ENCODE results near the gene RNMT. TPM values are rescaled to one million over a fixed set of nuclear protein-coding genes. Genes with fewer than 3 reads are reported as not detected.
"Not testable (repeated sequence)": the region's sequence is repeated elsewhere in the genome, so short reads cannot be mapped to it uniquely, and the experiment has no call there.

Gene RNMT
- total RNA-seq (100 to 1,000 TPM in 1 of 2 donors, 10 to 100 TPM in 1; 93.5 to 115 TPM), total RNA-seq (103 to 174 reads per million in 2 donors)

DNA sequence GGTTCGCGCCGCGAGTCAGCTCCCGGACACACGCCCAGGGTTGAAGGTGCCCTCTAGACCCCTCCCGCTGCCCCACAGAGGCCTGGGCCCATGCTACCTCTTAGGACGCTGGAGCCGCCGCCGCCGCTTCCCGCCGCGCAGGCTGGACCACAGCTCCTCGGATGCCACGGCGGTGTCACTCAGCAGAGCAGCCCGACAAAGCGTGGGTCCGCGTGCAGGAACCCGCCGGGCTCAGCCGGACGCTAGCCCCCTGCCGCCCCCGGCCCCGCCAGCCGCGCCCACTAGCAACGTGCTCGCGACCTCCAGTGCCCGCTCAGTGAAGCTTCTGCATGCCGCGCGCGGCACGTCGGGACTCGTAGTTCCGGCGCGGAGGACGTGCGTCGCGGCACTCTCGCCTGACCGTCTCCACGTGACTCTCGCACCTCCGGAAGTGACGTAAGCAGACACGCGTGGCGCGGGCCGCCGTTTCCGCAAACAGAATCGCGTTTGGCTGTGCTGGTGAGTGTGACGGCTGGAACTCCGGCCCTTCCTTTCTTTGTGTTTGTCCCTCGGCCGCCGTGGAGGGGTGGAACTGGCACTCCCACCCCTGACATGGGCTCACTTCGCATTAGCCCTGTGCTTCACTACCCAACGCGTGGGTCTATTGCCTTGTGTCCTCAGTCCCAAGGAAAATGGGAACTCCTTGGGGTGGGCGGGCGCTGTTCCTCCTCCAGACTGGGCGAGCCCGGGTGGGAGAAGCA is at the start of gene RNMT, which contains the start of gene FAM210A:
TSS of gene RNMT (plus strand) at position 442 of the 740 bp plus-strand sequence. CDS start 4,845 bp downstream, outside the sequence.
TSS of gene FAM210A (minus strand) at position 327 of the 740 bp plus-strand sequence. CDS start 44,481 bp downstream, outside the sequence.
- peak; percentile 94 for ATAC-seq
- peak within 1 kb of the TSS; percentile 98 for H3K27ac Mint-ChIP-seq
- H3K36me3 Mint-ChIP-seq (ENCODE audit: low read depth) = no peaks in the 10 kb centered on the region
- H3K4me3 Mint-ChIP-seq = peak within 1 kb of the TSS; percentile 91
- DNase-seq = peak; percentile 88
- H3K27me3 Mint-ChIP-seq = no peaks in the 10 kb centered on the region
- peaks cover 44% of the 10 kb centered on the region for H3K4me1 Mint-ChIP-seq
- H3K9me3 ChIP-seq (ENCODE audit: control insufficient read depth, low read length, poor library complexity, severe bottlenecking) = no peaks in the 10 kb centered on the region

DNA sequence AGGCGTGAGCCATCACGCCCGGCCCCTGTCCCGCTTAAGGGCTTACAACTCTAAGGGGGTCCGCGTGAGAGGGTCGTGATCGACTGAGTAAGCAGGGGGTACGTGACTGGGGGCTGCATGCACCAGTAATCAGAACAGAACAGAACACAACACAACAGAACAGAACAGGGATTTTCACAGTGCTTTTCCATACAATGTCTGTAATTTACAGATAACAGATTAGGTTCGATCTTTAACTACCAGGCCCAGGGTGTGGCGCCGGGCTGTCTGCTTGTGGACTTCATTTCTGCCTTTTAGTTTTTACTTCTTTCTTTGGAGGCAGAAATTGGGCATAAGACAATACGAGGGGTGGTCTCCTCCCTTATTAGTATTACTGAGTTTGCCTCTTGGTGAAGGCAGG is 49.1 kb upstream of the RNMT start:
- not testable (repeated sequence) for H3K27ac Mint-ChIP-seq; ATAC-seq; H3K4me1 Mint-ChIP-seq; H3K36me3 Mint-ChIP-seq (ENCODE audit: low read depth); H3K9me3 ChIP-seq (ENCODE audit: control insufficient read depth, low read length, poor library complexity, severe bottlenecking); H3K27me3 Mint-ChIP-seq; DNase-seq; H3K4me3 Mint-ChIP-seq

DNA sequence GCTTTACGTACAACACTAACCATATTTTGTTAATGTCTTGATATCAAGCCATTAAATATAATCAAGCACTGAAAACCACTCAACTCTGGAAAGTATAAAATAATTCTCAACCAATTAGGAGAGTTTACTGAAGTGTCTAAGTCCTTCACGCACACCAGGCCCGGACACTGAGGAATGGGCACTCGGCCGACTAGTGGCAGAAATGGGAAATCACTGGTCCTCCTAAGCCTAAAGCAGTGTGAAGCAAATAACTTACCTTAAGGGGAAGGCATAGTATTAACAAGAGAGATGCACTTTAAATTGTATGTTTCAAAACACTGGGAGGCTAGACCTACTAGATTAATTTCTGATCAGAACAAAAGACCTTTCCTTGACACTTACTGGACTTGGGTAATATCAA is 45.9 kb upstream of the RNMT start:
- no peak for ATAC-seq
- no peaks in the 10 kb centered on the region for H3K36me3 Mint-ChIP-seq (ENCODE audit: low read depth)
- no peaks in the 10 kb centered on the region for H3K27me3 Mint-ChIP-seq

DNA sequence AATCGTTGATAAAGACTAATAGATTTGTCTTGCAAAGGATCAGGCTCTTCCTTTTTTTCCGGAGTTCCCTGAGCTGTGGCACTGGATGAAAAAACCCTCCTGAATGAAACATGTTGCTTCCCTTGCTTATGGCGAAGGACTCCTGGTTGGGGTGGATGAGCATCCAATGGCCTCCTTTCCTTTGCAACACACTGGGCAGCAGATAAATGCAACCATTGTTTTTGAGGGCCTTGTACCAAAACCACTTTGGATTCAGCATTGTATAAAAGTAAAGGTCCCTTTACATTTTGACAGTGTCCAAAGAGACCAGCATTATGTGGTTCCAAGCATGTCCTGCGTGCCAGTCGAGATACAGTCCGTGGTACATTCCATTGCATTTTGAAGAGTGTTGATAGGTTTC is 44.8 kb upstream of the RNMT start:
- Mint-ChIP-seq H3K4me1 (peaks cover 12% of the 10 kb centered on the region), H3K4me3 (no peak overlapping the region), H3K27me3 (no peaks in the 10 kb centered on the region), H3K36me3 (ENCODE audit: low read depth) (no peaks in the 10 kb centered on the region), H3K27ac (no peak overlapping the region)
- ATAC-seq (no peak), DNase-seq (no peak)
- no peaks in the 10 kb centered on the region for H3K9me3 ChIP-seq (ENCODE audit: control insufficient read depth, low read length, poor library complexity, severe bottlenecking)

More for the DNA sequence above, 45.9 kb upstream of the RNMT start:
- H3K9me3 ChIP-seq (ENCODE audit: control insufficient read depth, low read length, poor library complexity, severe bottlenecking) = no peaks in the 10 kb centered on the region
- H3K4me3 Mint-ChIP-seq = no peak overlapping the region
- DNase-seq = no peak
- H3K27ac Mint-ChIP-seq = no peak overlapping the region
- H3K4me1 Mint-ChIP-seq = peaks cover 12% of the 10 kb centered on the region

DNA sequence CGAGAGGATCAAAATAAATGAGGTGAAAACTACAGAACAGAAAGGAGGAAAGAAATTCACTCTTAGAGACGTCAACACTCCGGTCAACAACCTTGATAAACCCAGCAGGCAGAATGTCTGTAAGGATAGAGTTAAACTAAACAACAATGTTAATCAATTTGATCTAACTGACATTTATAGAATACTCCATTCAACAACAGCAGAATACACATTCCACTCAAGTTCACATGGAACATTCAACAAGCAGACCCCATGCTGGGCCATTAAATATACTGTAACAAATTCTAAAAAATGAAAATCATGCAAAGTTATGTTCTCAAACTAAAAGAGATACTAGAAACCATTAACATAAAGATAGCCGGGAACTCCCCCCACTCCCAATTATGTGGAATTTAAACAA is 41.9 kb upstream of the RNMT start:
- Mint-ChIP-seq H3K27ac (no peak overlapping the region), H3K27me3 (no peaks in the 10 kb centered on the region), H3K4me3 (no peak overlapping the region), H3K36me3 (ENCODE audit: low read depth) (no peaks in the 10 kb centered on the region), H3K4me1 (peaks cover 20% of the 10 kb centered on the region)
- no peak for DNase-seq
- ATAC-seq = no peak
- no peaks in the 10 kb centered on the region for H3K9me3 ChIP-seq (ENCODE audit: control insufficient read depth, low read length, poor library complexity, severe bottlenecking)

DNA sequence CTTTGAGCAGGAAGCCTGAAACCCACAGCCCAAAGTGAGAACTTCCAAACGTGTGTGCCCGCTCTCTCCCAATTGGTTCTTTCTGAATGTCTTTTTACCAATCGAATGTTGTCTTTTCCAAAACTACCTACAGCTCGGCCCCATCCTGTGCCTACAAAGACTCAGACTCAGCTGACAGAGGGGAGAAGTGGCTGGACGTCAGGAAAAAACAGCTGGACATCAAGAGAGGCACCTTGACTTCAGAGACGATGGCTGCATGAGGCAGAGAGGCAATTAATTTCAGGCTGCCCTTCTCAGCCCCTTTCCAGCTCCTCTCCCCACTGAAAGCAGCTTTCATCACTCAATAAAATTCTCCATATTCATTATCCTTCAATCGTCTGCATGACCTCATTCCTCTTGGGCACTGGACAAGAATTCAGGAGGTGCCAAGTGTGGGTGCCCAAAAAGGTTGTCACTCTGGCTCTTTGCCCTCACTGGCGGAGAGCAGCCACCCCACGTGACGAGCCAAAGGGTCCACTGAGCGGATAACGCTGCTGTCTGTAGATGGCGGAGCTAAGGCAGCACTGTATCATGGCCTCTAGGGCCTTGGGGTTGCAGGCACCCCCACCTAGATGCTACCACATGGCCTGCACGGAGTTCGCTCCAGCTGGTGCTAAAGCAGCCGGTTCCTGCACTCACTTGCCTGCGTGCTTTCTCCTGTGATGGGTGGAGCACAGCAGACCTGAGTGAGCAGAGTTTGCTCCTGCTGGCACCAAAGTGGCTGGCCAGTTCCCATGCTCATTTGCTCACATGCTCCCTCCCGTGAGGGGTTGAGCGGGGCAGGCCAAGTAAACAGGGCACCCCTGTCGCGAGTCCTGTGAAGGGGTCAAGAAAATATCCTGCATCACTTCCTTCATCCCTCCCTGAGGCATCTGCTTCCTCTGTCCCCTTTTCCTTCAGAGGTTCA is 38.0 kb upstream of the RNMT start:
- no peak for ATAC-seq
- peaks cover 21% of the 10 kb centered on the region for H3K4me1 Mint-ChIP-seq
- no peak overlapping the region for H3K27ac Mint-ChIP-seq
- no peaks in the 10 kb centered on the region for H3K27me3 Mint-ChIP-seq
- H3K9me3 ChIP-seq (ENCODE audit: control insufficient read depth, low read length, poor library complexity, severe bottlenecking) = no peaks in the 10 kb centered on the region
- no peak overlapping the region for H3K4me3 Mint-ChIP-seq
- H3K36me3 Mint-ChIP-seq (ENCODE audit: low read depth) = no peaks in the 10 kb centered on the region
- no peak for DNase-seq

DNA sequence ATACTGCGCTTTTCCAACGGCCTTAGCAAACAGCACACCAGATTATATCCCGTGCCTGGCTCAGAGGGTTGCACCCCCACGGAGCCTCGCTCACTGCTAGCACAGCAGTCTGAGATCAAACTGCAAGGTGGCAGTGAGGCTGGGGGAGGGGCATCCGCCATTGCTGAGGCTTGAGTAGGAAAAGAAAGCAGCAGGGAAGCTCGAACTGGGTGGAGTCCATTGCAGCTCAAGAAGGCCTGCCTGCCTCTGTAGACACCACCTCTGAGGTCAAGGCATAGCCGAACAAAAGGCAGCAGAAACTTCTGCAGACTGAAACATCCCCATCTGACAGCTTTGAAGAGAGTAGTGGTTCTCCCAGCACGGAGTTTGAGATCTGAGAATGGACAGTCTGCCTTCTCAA is 36.4 kb upstream of the RNMT start:
- H3K4me1 Mint-ChIP-seq = peaks cover 16% of the 10 kb centered on the region
- not testable (repeated sequence) for H3K27me3 Mint-ChIP-seq; H3K27ac Mint-ChIP-seq; H3K36me3 Mint-ChIP-seq (ENCODE audit: low read depth); H3K4me3 Mint-ChIP-seq; H3K9me3 ChIP-seq (ENCODE audit: control insufficient read depth, low read length, poor library complexity, severe bottlenecking); DNase-seq; ATAC-seq

DNA sequence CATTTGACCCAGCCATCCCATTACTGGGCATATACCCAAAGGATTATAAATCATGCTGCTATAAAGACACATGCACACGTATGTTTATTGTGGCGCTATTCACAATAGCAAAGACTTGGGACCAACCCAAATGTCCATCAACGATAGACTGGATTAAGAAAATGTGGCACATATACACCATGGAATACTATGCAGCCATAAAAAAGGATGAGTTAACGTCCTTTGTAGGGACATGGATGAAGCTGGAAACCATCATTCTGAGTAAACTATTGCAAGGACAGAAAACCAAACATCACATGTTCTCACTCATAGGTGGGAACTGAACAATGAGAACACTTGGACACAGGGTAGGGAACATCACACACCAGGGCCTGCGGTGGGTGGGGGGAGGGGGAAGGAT is 31.1 kb upstream of the RNMT start:
- not testable (repeated sequence) for DNase-seq; H3K27me3 Mint-ChIP-seq; ATAC-seq; H3K36me3 Mint-ChIP-seq (ENCODE audit: low read depth); H3K27ac Mint-ChIP-seq; H3K9me3 ChIP-seq (ENCODE audit: control insufficient read depth, low read length, poor library complexity, severe bottlenecking); H3K4me3 Mint-ChIP-seq
- H3K4me1 Mint-ChIP-seq = peaks cover 12% of the 10 kb centered on the region

DNA sequence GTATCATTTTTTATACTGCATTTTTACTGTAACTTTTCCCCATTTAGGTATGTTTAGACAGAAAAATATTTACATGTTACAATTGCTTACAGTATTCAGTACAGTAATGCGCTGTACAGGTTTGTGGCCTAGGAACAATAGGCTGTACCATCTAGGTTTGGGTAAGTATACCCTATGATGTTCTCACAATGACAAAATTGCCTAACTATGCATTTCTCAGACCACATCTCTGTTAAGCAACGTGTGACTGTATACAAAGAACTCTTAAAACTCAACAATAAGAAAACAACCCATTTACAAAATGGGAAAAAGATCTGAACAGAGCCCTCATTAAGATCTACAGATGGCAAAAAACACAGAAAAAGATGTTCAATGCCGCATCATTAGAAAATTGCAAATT is 29.5 kb upstream of the RNMT start:
- Mint-ChIP-seq H3K27me3 (no peaks in the 10 kb centered on the region), H3K27ac (no peak overlapping the region), H3K4me1 (peaks cover 10% of the 10 kb centered on the region), H3K36me3 (ENCODE audit: low read depth) (no peaks in the 10 kb centered on the region), H3K4me3 (no peak overlapping the region)
- no peaks in the 10 kb centered on the region for H3K9me3 ChIP-seq (ENCODE audit: control insufficient read depth, low read length, poor library complexity, severe bottlenecking)
- no peak for ATAC-seq
- DNase-seq = no peak

DNA sequence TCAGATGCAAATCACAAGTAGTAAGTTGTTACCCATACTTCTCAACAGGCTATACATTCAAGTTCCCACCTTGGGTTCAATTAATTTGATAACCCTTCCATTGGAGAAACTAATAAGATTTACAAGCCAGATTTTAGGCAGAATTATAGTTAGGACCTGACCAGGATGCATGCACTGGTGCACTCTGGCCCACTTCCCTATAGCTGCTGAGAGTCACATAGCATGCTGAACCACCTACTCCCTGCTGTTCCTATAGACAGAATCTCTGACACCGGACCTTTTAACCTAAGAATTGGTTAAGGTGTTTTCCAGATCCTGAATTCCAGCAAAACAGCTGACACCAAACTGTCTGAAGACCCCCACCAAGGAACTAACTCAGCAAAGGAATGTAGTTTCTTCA is 26.3 kb upstream of the RNMT start:
- Mint-ChIP-seq H3K36me3 (ENCODE audit: low read depth) (peaks cover 3% of the 10 kb centered on the region), H3K27ac (no peak overlapping the region), H3K4me1 (peaks cover 10% of the 10 kb centered on the region), H3K4me3 (no peak overlapping the region), H3K27me3 (no peaks in the 10 kb centered on the region)
- no peak for ATAC-seq
- DNase-seq = no peak
- no peaks in the 10 kb centered on the region for H3K9me3 ChIP-seq (ENCODE audit: control insufficient read depth, low read length, poor library complexity, severe bottlenecking)

DNA sequence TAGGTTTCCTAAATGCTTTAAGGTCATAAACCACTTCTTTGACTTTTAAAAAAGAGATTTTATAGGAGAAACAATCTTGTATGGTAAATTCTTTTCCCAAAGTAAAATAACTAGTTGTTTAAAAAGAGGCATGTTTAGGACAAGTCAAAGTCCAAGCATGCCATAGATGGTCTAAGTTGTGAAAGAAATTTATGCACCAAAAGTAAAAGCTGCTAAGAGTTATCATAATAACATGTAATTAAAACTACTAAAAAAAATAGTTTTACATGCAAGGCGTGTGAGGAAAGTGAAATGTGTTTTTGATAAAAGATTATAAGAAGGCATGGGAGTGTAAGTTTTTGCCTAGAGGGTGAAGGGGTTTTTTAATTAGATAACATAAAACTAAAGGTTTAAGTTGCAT is 22.6 kb upstream of the RNMT start:
- H3K4me1 Mint-ChIP-seq = peaks cover 8% of the 10 kb centered on the region
- H3K27me3 Mint-ChIP-seq = no peaks in the 10 kb centered on the region
- ATAC-seq (no peak), DNase-seq (no peak)
- no peaks in the 10 kb centered on the region for H3K9me3 ChIP-seq (ENCODE audit: control insufficient read depth, low read length, poor library complexity, severe bottlenecking)
- no peak overlapping the region for H3K4me3 Mint-ChIP-seq
- H3K36me3 Mint-ChIP-seq (ENCODE audit: low read depth) = peaks cover 3% of the 10 kb centered on the region
- no peak overlapping the region for H3K27ac Mint-ChIP-seq

DNA sequence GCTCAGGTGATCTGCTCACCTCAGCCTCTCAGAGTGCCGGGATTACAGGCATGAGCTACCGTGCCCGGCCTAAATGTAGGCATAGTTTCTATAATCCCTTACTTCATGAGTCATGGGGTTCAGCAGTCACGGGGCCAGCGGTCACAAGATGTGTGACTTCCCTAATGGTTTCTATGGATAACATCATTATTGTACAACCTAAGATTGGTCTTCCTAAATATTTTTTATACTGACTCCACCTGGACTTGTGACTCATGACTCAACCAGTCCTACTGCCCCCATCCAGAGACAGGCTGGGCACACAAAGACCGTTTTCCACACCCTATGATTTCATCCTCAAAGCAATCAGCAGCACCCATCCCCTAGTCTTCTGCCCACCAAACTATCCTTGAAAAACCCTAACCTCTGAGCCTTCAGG is 16.1 kb upstream of the RNMT start:
- no peak for DNase-seq
- no peak overlapping the region for H3K4me3 Mint-ChIP-seq

DNA sequence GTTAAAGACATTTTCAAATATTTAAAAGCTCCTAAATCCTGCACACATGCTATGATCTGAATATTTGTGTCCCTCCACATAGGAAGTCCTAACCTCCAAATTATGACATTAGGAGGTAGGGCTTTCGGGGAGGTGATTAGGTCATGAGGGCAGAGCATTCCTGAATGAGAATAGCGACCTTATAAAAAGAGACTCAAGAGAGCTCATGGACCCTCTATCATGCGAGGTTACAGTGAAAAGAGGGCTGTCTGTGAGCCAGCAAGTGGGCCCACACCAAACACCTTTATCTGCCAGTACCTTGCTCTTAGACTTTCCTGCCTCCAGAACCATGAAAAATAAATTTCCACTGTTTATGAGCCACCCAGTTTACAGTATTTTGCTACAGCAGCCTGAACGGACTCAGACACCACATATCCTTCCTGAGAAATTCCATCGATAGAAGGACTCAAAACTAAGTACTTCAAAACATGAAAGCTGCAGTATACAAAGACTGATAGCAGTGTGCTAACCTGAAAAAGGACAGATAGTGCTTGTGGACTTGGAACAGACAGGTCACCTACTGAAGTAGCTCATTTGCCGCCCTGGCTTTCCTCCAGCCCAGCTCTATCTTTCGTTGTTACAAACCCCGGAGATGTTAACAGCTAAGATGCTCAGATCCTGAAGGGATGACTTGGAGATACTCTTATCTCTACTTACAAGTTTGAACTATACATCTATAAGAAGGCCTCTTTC is 13.9 kb upstream of the RNMT start:
- H3K27me3 Mint-ChIP-seq = no peaks in the 10 kb centered on the region
- H3K9me3 ChIP-seq (ENCODE audit: control insufficient read depth, low read length, poor library complexity, severe bottlenecking) = no peaks in the 10 kb centered on the region
- H3K36me3 Mint-ChIP-seq (ENCODE audit: low read depth) = peaks cover 3% of the 10 kb centered on the region
- ATAC-seq = no peak
- peaks cover 29% of the 10 kb centered on the region for H3K4me1 Mint-ChIP-seq
- no peak for DNase-seq
- no peak overlapping the region for H3K27ac Mint-ChIP-seq
- no peak overlapping the region for H3K4me3 Mint-ChIP-seq

More for the DNA sequence above, 16.1 kb upstream of the RNMT start:
- Mint-ChIP-seq H3K36me3 (ENCODE audit: low read depth) (peaks cover 3% of the 10 kb centered on the region), H3K27ac (no peak overlapping the region), H3K27me3 (no peaks in the 10 kb centered on the region), H3K4me1 (peaks cover 28% of the 10 kb centered on the region)
- no peak for ATAC-seq
- no peaks in the 10 kb centered on the region for H3K9me3 ChIP-seq (ENCODE audit: control insufficient read depth, low read length, poor library complexity, severe bottlenecking)
